Breast epithelium (tissue), 4 donors: ENCODE results near the gene HGFAC. TPM values are rescaled to one million over a fixed set of nuclear protein-coding genes. Genes with fewer than 3 reads are reported as not detected.

Source experiments
- DNase-seq, 2 donors: peaks; one replicate each; pipeline ENCODE4 v3.0.0-alpha.2; 2019; ENCODE audit warnings: low spot score in 2 of 2
- H3K27ac ChIP-seq, 2 donors: fragments of 200-600 bp; sonication (generic) in 1 of 2; one replicate each; pipeline ENCODE4 v1.5.1; 2016 to 2019; ENCODE audit warnings: mild to moderate bottlenecking in 1 of 2
- H3K27me3 ChIP-seq, 2 donors: fragments of 200-600 bp; sonication (generic) in 1 of 2; one replicate each; pipeline versions ENCODE4 v1.5.1 to v1.6.0; 2017 to 2019; ENCODE audit warnings: control low read depth in 1 of 2, mild to moderate bottlenecking in 1 of 2
- H3K36me3 ChIP-seq: fragments of 200-600 bp; one replicate; pipeline ENCODE4 v1.5.1; 2019
- H3K4me1 ChIP-seq, 2 donors: fragments of 200-600 bp; sonication (generic); one replicate each; pipeline ENCODE4 v1.5.1; 2016 to 2019; ENCODE audit warnings: control low read depth in 1 of 2
- H3K4me3 ChIP-seq, 3 donors: fragments of 200-600 bp; sonication (generic); 1 replicate in 2 of 3; 2 replicates in 1 of 3; pipeline ENCODE4 v1.5.1; 2016 to 2019; ENCODE audit warnings: mild to moderate bottlenecking in 3 of 3, moderate library complexity in 2 of 3
- H3K9me3 ChIP-seq, 2 donors: fragments of 200-600 bp; sonication (generic) in 1 of 2; one replicate each; pipeline ENCODE4 v1.5.1; 2016 to 2019; ENCODE audit warnings: control low read depth in 1 of 2
- POLR2A ChIP-seq: fragments of 450-650 bp; IDR thresholded peaks from one replicate; pipeline ENCODE4 v1.6.1; 2016; ENCODE audit warnings: antibody characterized with exemption, mild to moderate bottlenecking, moderate library complexity
- POLR2AphosphoS5 ChIP-seq, 3 donors: sonication (generic); formaldehyde crosslinking; IDR thresholded peaks; one replicate each; pipeline ENCODE4 v1.6.1; 2017; ENCODE audit warnings: antibody characterized with exemption in 3 of 3
- intact Hi-C: fragments of 100-400 bp; cut with DNase I; formaldehyde crosslinking; loops from one replicate; pipeline ENCODE4 v1.15.1; 2023; ENCODE audit warnings: low total_unique reads
- total RNA-seq, 3 donors: library from RNA; depleted of rRNA; stranded (reverse); fragments of >200 nt; gene quantifications; one replicate each; pipeline ENCODE4 v1.1.0, GENCODE V29; 2016
- TF ChIP-seq, protein P1 (sequence below), 3 donors: fragments of 450-650 bp; IDR thresholded peaks; one replicate each; pipeline ENCODE4 v1.5.1; 2016 to 2017; ENCODE audit warnings: antibody characterized with exemption in 3 of 3, mild to moderate bottlenecking in 3 of 3, moderate library complexity in 3 of 3

HGFAC gene
- total RNA-seq, 3 donors from 2014 or later = 0.59 to 1.3 TPM; not detected in 1

DNA sequence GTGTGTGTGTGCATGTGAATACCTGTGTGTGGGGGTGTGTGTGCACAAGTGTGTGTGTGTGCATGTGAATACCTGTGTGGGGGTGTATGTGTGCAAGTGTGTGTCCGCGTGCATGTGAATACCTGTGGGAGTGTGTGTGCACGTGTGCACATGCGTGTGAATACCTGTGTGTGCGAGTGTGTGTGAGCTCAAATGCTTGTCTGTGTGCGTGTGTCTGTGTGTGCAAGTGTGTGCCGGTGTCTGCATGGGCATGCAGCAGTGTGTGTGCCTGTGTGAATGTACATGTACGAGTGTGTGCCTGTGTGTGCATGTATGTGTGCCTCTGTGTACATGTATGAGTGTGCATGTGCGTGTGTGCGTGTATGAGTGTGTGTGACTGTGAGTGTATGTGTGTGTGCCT is 26.4 kb downstream of the HGFAC start:
- H3K27me3 ChIP-seq = peaks cover 0 to 25% of the 10 kb centered on the region in 2 donors
- no peak overlapping the region for H3K4me3 ChIP-seq
- no peaks in the 10 kb centered on the region for H3K36me3 ChIP-seq
- no peak overlapping the region for H3K27ac ChIP-seq
- TF ChIP-seq POLR2A (no peak), POLR2AphosphoS5 (IDR thresholded peaks at IDR 0.05) (no peak)
- TF ChIP-seq, protein P1, sequence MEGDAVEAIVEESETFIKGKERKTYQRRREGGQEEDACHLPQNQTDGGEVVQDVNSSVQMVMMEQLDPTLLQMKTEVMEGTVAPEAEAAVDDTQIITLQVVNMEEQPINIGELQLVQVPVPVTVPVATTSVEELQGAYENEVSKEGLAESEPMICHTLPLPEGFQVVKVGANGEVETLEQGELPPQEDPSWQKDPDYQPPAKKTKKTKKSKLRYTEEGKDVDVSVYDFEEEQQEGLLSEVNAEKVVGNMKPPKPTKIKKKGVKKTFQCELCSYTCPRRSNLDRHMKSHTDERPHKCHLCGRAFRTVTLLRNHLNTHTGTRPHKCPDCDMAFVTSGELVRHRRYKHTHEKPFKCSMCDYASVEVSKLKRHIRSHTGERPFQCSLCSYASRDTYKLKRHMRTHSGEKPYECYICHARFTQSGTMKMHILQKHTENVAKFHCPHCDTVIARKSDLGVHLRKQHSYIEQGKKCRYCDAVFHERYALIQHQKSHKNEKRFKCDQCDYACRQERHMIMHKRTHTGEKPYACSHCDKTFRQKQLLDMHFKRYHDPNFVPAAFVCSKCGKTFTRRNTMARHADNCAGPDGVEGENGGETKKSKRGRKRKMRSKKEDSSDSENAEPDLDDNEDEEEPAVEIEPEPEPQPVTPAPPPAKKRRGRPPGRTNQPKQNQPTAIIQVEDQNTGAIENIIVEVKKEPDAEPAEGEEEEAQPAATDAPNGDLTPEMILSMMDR (IDR thresholded peaks at IDR 0.05) = no peak
- H3K9me3 ChIP-seq = no peaks in the 10 kb centered on the region
- intact Hi-C loops = no loop called here
- no peak for DNase-seq
- H3K4me1 ChIP-seq = no peaks in the 10 kb centered on the region

GRCh38 chr4:3468804-3469203 is 27.0 kb downstream of the HGFAC start:
- Histone ChIP-seq H3K27ac (no peak overlapping the region), H3K9me3 (no peaks in the 10 kb centered on the region), H3K4me1 (no peaks in the 10 kb centered on the region), H3K4me3 (no peak overlapping the region), H3K36me3 (no peaks in the 10 kb centered on the region), H3K27me3 (peaks cover 0 to 20% of the 10 kb centered on the region in 2 donors)
- DNase-seq = no peak
- TF ChIP-seq POLR2AphosphoS5 (IDR thresholded peaks at IDR 0.05) (no peak), POLR2A (no peak)
- TF ChIP-seq, protein P1 (IDR thresholded peaks at IDR 0.05) = no peak
- intact Hi-C loops = no loop called here

GRCh38 chr4:3469386-3470243 is 27.8 kb downstream of the HGFAC start:
- H3K27ac ChIP-seq = no peak overlapping the region
- H3K36me3 ChIP-seq = no peaks in the 10 kb centered on the region
- no peak for DNase-seq
- H3K27me3 ChIP-seq = peaks cover 0 to 17% of the 10 kb centered on the region in 2 donors
- H3K4me1 ChIP-seq = no peaks in the 10 kb centered on the region
- no peak overlapping the region for H3K4me3 ChIP-seq
- no peaks in the 10 kb centered on the region for H3K9me3 ChIP-seq
- TF ChIP-seq, protein P1 (IDR thresholded peaks at IDR 0.05) = no peak
- no peak for TF ChIP-seq POLR2A
- no peak for TF ChIP-seq POLR2AphosphoS5 (IDR thresholded peaks at IDR 0.05)
- intact Hi-C loops = no loop called here

DNA sequence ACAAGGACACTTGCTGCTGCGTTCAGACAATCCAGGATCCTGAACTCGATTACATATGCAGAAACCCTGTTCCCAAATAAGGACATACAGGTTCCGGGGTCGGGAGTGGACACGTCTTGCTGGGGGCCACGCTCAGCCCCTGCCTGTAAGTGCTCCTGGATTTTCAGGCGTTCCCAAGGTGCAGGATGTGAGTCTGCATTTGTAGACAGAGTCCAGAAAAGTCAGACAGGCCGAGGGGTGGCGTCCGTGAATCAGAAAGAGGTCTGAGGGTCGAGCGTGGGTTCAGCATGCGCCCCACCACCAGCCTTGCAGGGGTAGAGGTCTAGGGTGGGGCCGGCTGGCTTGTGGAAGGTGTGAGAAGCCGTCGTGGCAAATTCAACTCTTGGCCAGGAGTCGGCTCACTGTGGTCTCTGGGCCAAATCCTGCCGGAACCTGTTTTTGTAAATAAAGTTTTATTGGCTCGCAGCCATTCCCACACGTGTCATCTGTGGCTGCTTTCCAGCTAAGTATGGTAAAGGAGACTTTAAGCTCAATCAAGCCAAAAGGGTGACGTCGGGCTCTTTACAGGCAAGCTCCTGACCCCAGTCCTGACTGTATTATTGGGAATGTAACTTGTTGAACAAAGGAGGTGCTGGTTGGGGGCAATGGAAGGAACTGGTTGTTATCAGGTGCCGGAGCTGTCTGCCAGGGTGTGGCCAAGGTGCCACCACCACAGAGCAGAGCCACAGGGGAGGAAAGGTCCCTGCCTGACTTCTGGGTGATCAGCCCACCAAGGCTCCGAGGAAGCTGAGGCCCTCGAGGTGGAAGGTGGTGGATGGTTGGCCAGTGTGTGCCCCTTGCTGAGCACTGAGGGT is 28.7 kb downstream of the HGFAC start:
- Histone ChIP-seq H3K4me1 (no peaks in the 10 kb centered on the region), H3K27me3 (peaks cover 0 to 21% of the 10 kb centered on the region in 2 donors), H3K36me3 (no peaks in the 10 kb centered on the region), H3K9me3 (no peaks in the 10 kb centered on the region), H3K4me3 (no peak overlapping the region), H3K27ac (no peak overlapping the region)
- TF ChIP-seq POLR2A (no peak), POLR2AphosphoS5 (IDR thresholded peaks at IDR 0.05) (no peak)
- TF ChIP-seq, protein P1 (IDR thresholded peaks at IDR 0.05) = no peak
- intact Hi-C loops = no loop called here
- DNase-seq = no peak
